Mesenchymal stem cell (in vitro differentiated cells and primary cell): Measurements from ENCODE around the gene PRMT1.
A peak's percentile ranks its signal among the peaks of the same experiment; 100 is the strongest.

Experiments
- DNase-seq: peaks from one replicate; pipeline ENCODE4 v3.0.0-alpha.2; 2013
- H2AFZ ChIP-seq: one replicate; pipeline ENCODE4 v1.6.1; 2013; ENCODE audit warnings: low read depth, mild to moderate bottlenecking, control low read depth, inconsistent platforms, low read length, moderate library complexity
- H2AK5ac ChIP-seq: 2 replicates; pipeline ENCODE4 v1.6.1; 2013; ENCODE audit warnings: low read length, moderate library complexity, mild to moderate bottlenecking, inconsistent platforms; ENCODE audit not compliant: severe bottlenecking
- H2BK120ac ChIP-seq: one replicate; pipeline ENCODE4 v1.6.1; 2013; ENCODE audit warnings: low read depth, mild to moderate bottlenecking, inconsistent platforms, low read length, moderate library complexity
- H2BK12ac ChIP-seq, 2 experiments: one replicate each; pipeline ENCODE4 v1.6.1; 2013; ENCODE audit warnings: inconsistent platforms in 2 of 2, low read length in 2 of 2, mild to moderate bottlenecking in 2 of 2, moderate library complexity in 2 of 2, control low read depth in 1 of 2
- H2BK15ac ChIP-seq: one replicate; pipeline ENCODE4 v1.6.1; 2013; ENCODE audit warnings: mild to moderate bottlenecking, low read depth, inconsistent platforms; ENCODE audit not compliant: poor library complexity, severe bottlenecking
- H2BK5ac ChIP-seq: 2 replicates; pipeline ENCODE4 v1.6.1; 2013; ENCODE audit warnings: low read depth, mild to moderate bottlenecking, low read length, control low read depth, inconsistent platforms; ENCODE audit not compliant: poor library complexity, severe bottlenecking
- H3K14ac ChIP-seq, 2 experiments: one replicate each; pipeline ENCODE4 v1.6.1; 2013; ENCODE audit warnings: inconsistent platforms in 2 of 2, low read length in 2 of 2, control low read depth in 1 of 2, mild to moderate bottlenecking in 1 of 2, moderate library complexity in 1 of 2
- H3K18ac ChIP-seq, 2 experiments: one replicate each; pipeline ENCODE4 v1.6.1; 2013; ENCODE audit warnings: inconsistent platforms in 2 of 2, low read length in 2 of 2, control low read depth in 1 of 2, low read depth in 1 of 2, mild to moderate bottlenecking in 1 of 2
- H3K23ac ChIP-seq, 2 experiments: one replicate each; pipeline ENCODE4 v1.6.1; 2013; ENCODE audit warnings: inconsistent platforms in 2 of 2, low read length in 2 of 2, mild to moderate bottlenecking in 2 of 2, moderate library complexity in 2 of 2, control low read depth in 1 of 2
- H3K27ac ChIP-seq: 2 replicates; pipeline ENCODE4 v1.5.1; 2013; ENCODE audit warnings: mild to moderate bottlenecking, moderate library complexity, low read length, control low read depth, inconsistent platforms; ENCODE audit not compliant: poor library complexity, severe bottlenecking
- H3K27me3 ChIP-seq, 2 experiments: 2 replicates each; pipeline versions ENCODE4 v1.6.1 to v1.7.0; 2013; ENCODE audit warnings: low read length in 2 of 2, mild to moderate bottlenecking in 2 of 2, moderate library complexity in 2 of 2, control low read depth in 1 of 2, inconsistent platforms in 1 of 2; ENCODE audit not compliant: control insufficient read depth in 1 of 2, insufficient read depth in 1 of 2
- H3K36me3 ChIP-seq, 2 experiments: 2 replicates each; pipeline versions ENCODE4 v1.6.1 to v1.7.0; 2013; ENCODE audit warnings: low read length in 2 of 2, control low read depth in 1 of 2, inconsistent platforms in 1 of 2, low read depth in 1 of 2, mild to moderate bottlenecking in 1 of 2; ENCODE audit not compliant: insufficient read depth in 2 of 2, control insufficient read depth in 1 of 2
- H3K4ac ChIP-seq, 2 experiments: one replicate each; pipeline ENCODE4 v1.6.1; 2013; ENCODE audit warnings: inconsistent platforms in 2 of 2, low read length in 2 of 2, mild to moderate bottlenecking in 2 of 2, moderate library complexity in 2 of 2, control low read depth in 1 of 2, low read depth in 1 of 2
- H3K4me1 ChIP-seq: 2 replicates; pipeline ENCODE4 v1.6.1; 2013; ENCODE audit warnings: low read depth, low read length, control low read depth; ENCODE audit not compliant: control insufficient read depth, insufficient read depth
- H3K4me2 ChIP-seq: 2 replicates; pipeline ENCODE4 v1.6.1; 2013; ENCODE audit warnings: low read length, mild to moderate bottlenecking, inconsistent platforms; ENCODE audit not compliant: poor library complexity, severe bottlenecking
- H3K4me3 ChIP-seq, 2 experiments: 2 replicates each; pipeline versions ENCODE4 v1.5.1 to v1.7.0; 2013; ENCODE audit warnings: low read length in 2 of 2, mild to moderate bottlenecking in 2 of 2, control low read depth in 1 of 2, low read depth in 1 of 2; ENCODE audit not compliant: insufficient read depth in 1 of 2
- H3K79me1 ChIP-seq: replicated peaks from 2 replicates; pipeline ENCODE4 v1.6.1; 2013; ENCODE audit warnings: mild to moderate bottlenecking, control low read depth, low read length, inconsistent platforms; ENCODE audit not compliant: poor library complexity, severe bottlenecking
- H3K9ac ChIP-seq: 2 replicates; pipeline ENCODE4 v1.7.0; 2013; ENCODE audit warnings: mild to moderate bottlenecking, low read length, moderate library complexity
- H3K9me3 ChIP-seq: 2 replicates; pipeline ENCODE4 v1.7.0; 2013; ENCODE audit warnings: mild to moderate bottlenecking, low read length; ENCODE audit not compliant: control insufficient read depth
- H4K8ac ChIP-seq: one replicate; pipeline ENCODE4 v1.6.1; 2013; ENCODE audit warnings: inconsistent platforms, mild to moderate bottlenecking, low read length, moderate library complexity
- H4K91ac ChIP-seq: one replicate; pipeline ENCODE4 v1.6.1; 2013; ENCODE audit warnings: mild to moderate bottlenecking, low read length, inconsistent platforms
- WGBS: methylation state at CpG from one replicate; pipeline ENCODE4 v1.1.7; 2013; ENCODE audit warnings: mixed read lengths; 5-methylcytosine and 5-hydroxymethylcytosine counted together

Gene PRMT1

GRCh38 chr19:49656456-49657109 is 20.5 kb upstream of the PRMT1 start:
- Histone ChIP-seq H2BK5ac (no peak overlapping the region), H3K79me1 (peaks cover 61% of the 10 kb centered on the region), H2AFZ (no peak overlapping the region), H3K4me1 (peaks cover 8% of the 10 kb centered on the region), H4K91ac (no peak overlapping the region), H3K23ac (no peak overlapping the region), H3K36me3 (peaks cover 87 to 99% of the 10 kb centered on the region in 2 experiments), H3K4me3 (no peak overlapping the region), H3K4me2 (no peak overlapping the region), H2BK15ac (peak overlapping the region; percentile 21), H3K27ac (no peak overlapping the region), H3K4ac (no peak overlapping the region), H3K18ac (no peak overlapping the region), H3K9me3 (no peaks in the 10 kb centered on the region), H4K8ac (no peak overlapping the region), H3K9ac (no peak overlapping the region), H3K27me3 (no peaks in the 10 kb centered on the region), H2BK120ac (no peak overlapping the region), H3K14ac (no peak overlapping the region), H2AK5ac (no peak overlapping the region), H2BK12ac (no peak overlapping the region)
- DNase-seq: no peak
- 93% methylated on average over 17 of the region's 17 CpGs for WGBS

GRCh38 chr19:49657493-49658138 is 19.5 kb upstream of the PRMT1 start:
- Histone ChIP-seq H2BK5ac (no peak overlapping the region), H3K9ac (no peak overlapping the region), H3K14ac (no peak overlapping the region), H2BK120ac (no peak overlapping the region), H3K36me3 (peaks cover 93 to 99% of the 10 kb centered on the region in 2 experiments), H2AK5ac (no peak overlapping the region), H2BK12ac (no peak overlapping the region), H3K27ac (no peak overlapping the region), H3K23ac (no peak overlapping the region), H2AFZ (no peak overlapping the region), H4K91ac (no peak overlapping the region), H3K4ac (no peak overlapping the region), H2BK15ac (no peak overlapping the region), H3K79me1 (peaks cover 65% of the 10 kb centered on the region), H3K4me2 (no peak overlapping the region), H3K4me3 (no peak overlapping the region), H3K9me3 (no peaks in the 10 kb centered on the region), H3K4me1 (peaks cover 8% of the 10 kb centered on the region), H3K18ac (no peak overlapping the region), H4K8ac (no peak overlapping the region), H3K27me3 (no peaks in the 10 kb centered on the region)
- 97% methylated on average over 22 of the region's 22 CpGs for WGBS
- no peak for DNase-seq

- Histone ChIP-seq H2BK15ac (no peak overlapping the region), H3K27ac (no peak overlapping the region), H2AK5ac (no peak overlapping the region), H3K79me1 (peaks cover 65% of the 10 kb centered on the region), H3K4ac (no peak overlapping the region), H3K27me3 (no peaks in the 10 kb centered on the region), H3K9ac (no peak overlapping the region), H2AFZ (no peak overlapping the region), H3K36me3 (peaks cover 93 to 99% of the 10 kb centered on the region in 2 experiments), H3K4me2 (no peak overlapping the region), H4K8ac (no peak overlapping the region), H4K91ac (no peak overlapping the region), H3K4me3 (no peak overlapping the region), H2BK12ac (no peak overlapping the region), H3K4me1 (peaks cover 8% of the 10 kb centered on the region), H3K14ac (no peak overlapping the region), H3K9me3 (no peaks in the 10 kb centered on the region), H3K18ac (no peak overlapping the region), H3K23ac (no peak overlapping the region), H2BK120ac (no peak overlapping the region), H2BK5ac (no peak overlapping the region)
- no peak for DNase-seq
- WGBS: 96% methylated on average over 13 of the region's 15 CpGs
Measured at GRCh38 chr19:49658139-49658517, 18.9 kb upstream of the PRMT1 start.

GRCh38 chr19:49658566-49659442 is 18.3 kb upstream of the PRMT1 start:
- no peak overlapping the region for H3K4me2 ChIP-seq
- H3K27ac ChIP-seq: no peak overlapping the region
- 92% methylated on average over 12 of the region's 12 CpGs for WGBS
- H3K4ac ChIP-seq: peak overlapping the region in 1 of 2 experiments; percentile 9
- H4K8ac ChIP-seq: peak overlapping the region; percentile 35
- no peak overlapping the region for H2AK5ac ChIP-seq
- no peak overlapping the region for H3K14ac ChIP-seq
- no peaks in the 10 kb centered on the region for H3K27me3 ChIP-seq
- no peak overlapping the region for H2BK120ac ChIP-seq
- H3K18ac ChIP-seq: no peak overlapping the region
- peaks cover 10% of the 10 kb centered on the region for H3K4me1 ChIP-seq
- no peak overlapping the region for H2BK12ac ChIP-seq
- H3K36me3 ChIP-seq: peaks cover 89 to 96% of the 10 kb centered on the region in 2 experiments
- no peak overlapping the region for H2BK15ac ChIP-seq
- no peak overlapping the region for H3K4me3 ChIP-seq
- DNase-seq: no peak
- no peak overlapping the region for H2BK5ac ChIP-seq
- H2AFZ ChIP-seq: no peak overlapping the region
- H3K9ac ChIP-seq: no peak overlapping the region
- no peak overlapping the region for H3K23ac ChIP-seq
- peaks cover 61% of the 10 kb centered on the region for H3K79me1 ChIP-seq
- H3K9me3 ChIP-seq: no peaks in the 10 kb centered on the region
- H4K91ac ChIP-seq: no peak overlapping the region
